GM12865 (cell line): ENCODE results near the gene C3orf62.
"Not testable (repeated sequence)": the region's sequence is repeated elsewhere in the genome, so short reads cannot be mapped to it uniquely, and the experiment has no call there.

Source experiments
- DNase-seq: peaks from one replicate; pipeline ENCODE4 v3.0.0; 2010; ENCODE audit warnings: low read depth
- H3K4me3 ChIP-seq: 2 replicates; pipeline ENCODE4 v1.5.1; 2011; ENCODE audit warnings: mild to moderate bottlenecking, low read depth, low read length, control low read depth
- TF ChIP-seq, protein P1 (sequence below): IDR thresholded peaks from 2 replicates; pipeline ENCODE4 v1.5.1; 2011; ENCODE audit warnings: low read length, control low read depth, low read depth, inconsistent platforms; ENCODE audit not compliant: insufficient read depth; ENCODE audit errors: missing control alignments

Gene C3orf62

DNA sequence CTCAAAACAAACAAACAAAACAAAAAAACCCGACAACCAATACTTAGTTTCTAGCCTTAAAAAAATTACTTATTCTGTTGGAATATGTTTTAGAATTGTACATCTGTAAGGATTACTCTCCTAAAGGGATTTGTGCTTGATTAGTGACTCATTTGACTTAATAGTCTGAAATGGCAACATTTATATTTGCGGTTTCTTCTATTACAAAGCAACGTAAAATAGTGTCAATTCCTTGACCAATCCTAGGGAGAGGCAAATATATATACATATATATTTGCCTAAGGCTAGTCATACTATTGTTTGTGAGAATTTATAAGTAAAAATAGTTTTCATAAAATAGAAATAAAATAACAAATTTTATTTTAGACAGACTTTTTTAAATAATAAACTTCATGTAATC, 39.7 kb downstream of the C3orf62 start:
- TF ChIP-seq, protein P1, sequence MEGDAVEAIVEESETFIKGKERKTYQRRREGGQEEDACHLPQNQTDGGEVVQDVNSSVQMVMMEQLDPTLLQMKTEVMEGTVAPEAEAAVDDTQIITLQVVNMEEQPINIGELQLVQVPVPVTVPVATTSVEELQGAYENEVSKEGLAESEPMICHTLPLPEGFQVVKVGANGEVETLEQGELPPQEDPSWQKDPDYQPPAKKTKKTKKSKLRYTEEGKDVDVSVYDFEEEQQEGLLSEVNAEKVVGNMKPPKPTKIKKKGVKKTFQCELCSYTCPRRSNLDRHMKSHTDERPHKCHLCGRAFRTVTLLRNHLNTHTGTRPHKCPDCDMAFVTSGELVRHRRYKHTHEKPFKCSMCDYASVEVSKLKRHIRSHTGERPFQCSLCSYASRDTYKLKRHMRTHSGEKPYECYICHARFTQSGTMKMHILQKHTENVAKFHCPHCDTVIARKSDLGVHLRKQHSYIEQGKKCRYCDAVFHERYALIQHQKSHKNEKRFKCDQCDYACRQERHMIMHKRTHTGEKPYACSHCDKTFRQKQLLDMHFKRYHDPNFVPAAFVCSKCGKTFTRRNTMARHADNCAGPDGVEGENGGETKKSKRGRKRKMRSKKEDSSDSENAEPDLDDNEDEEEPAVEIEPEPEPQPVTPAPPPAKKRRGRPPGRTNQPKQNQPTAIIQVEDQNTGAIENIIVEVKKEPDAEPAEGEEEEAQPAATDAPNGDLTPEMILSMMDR: no peak
- H3K4me3 ChIP-seq: no peak overlapping the region
- DNase-seq: no peak

DNA sequence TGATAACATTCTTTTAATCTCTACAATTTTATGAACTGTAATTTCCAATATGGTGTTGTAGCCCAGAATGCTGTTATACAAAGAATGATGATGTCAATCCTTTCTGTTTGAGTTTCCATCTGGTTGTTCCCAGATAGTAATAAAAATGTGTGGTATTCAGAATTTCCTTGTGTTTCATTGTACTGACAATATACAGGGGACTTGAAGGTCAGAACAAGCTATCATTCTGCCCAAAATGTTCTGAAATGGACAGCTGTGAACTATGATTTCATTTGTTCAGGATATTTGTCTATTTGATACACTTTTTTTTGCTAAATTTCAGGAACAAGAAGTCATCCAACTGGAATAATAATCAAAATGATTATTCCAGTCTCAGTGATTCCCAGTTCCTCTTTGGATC, 40.8 kb downstream of the C3orf62 start:
- TF ChIP-seq, protein P1: no peak
- no peak for DNase-seq
- H3K4me3 ChIP-seq: no peak overlapping the region

DNA sequence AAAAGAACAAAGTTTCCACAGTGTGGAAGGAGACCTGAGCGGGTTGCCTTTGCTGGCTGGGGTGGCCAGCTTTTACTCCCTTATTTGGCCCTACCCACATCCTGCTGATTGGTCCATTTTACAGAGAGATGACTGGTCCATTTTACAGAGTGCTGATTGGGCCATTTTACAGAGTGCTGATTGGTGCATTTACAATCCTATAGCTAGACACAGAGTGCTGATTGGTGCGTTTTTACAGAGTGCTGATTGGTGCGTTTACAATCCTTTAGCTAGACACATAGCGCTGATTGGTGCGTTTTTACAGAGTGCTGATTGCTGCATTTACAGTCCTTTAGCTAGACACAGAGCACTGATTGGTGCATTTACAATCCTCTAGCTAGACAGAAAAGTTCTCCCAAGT, 48.2 kb downstream of the C3orf62 start:
- not testable (repeated sequence) for H3K4me3 ChIP-seq, DNase-seq

DNA sequence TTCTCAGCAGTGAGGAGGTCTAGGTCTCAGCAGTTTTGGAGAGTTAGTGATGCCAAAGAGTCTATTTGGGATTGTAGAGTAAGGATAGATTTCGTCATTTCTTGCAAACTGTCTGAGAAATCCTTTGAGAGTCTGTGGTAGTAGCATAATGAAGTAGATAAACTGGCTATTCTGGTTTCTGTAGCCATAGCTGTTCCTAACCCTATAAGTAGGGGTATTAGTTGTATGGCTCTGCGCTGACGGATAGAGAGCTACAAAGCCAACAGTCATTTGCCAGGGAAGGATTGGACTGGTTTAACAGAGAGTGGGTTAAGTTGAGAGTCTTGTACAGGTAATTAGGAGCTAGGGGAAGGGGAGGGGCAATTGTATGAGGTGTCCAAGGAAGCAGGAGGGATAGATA, 55.0 kb downstream of the C3orf62 start:
- TF ChIP-seq, protein P1: no peak
- no peak for DNase-seq
- no peak overlapping the region for H3K4me3 ChIP-seq

DNA sequence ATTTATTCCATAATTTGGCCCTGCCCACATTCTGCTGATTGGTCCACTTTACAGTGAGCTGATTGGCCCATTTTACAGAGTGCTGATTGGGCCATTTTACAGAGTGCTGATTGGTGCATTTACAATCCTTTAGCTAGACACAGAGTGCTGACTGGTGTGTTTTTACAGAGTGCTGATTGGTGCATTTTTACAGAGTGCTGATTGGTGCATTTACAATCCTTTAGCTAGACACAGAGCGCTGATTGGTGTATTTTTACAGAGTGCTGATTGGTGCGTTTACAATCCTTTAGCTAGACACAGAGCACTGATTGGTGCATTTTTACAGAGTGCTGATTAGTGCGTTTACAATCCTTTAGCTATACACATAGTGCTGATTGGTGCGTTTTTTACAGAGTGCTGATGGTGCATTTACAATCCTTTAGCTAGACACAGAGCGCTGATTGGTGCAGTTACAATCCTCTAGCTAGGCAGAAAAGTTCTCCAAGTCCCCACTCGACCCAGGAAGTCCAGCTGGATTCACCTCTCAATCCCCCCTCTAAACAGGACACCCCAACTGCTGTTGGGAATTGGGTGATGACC, 56.0 kb downstream of the C3orf62 start:
- DNase-seq, H3K4me3 ChIP-seq: not testable (repeated sequence)

DNA sequence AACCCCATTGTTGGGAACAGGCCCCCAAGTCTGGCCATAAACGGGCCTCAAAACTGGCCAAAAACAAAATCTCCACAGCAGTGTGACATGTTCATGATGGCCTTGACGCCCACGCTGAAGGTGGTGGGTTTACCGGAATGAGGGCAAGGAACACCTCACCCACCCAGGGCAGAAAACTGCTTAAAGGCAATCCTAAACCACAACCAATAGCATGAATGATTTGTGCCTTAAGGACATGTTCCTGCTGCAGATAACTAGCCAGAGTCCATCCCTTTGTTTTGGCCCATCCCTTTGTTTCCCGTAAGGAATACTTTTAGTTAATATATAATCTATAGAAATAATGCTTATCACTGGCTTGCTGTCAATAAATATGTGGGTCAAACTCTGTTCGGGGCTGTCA, 57.9 kb downstream of the C3orf62 start:
- TF ChIP-seq, protein P1: no peak
- no peak for DNase-seq
- H3K4me3 ChIP-seq: no peak overlapping the region
